Peyer's patch (tissue), 4 donors: ENCODE data around the gene KCNQ5. TPM values are rescaled to one million over a fixed set of nuclear protein-coding genes. Genes with fewer than 3 reads are reported as not detected.

Source experiments
- DNase-seq, 3 donors: peaks; one replicate each; pipeline ENCODE4 v3.0.0-alpha.2; 2017 to 2019
- H3K27ac ChIP-seq, 4 donors: fragments of 200-600 bp; sonication (generic); one replicate each; pipeline ENCODE4 v1.5.1; 2016 to 2019
- H3K27me3 ChIP-seq, 2 donors: fragments of 200-600 bp; sonication (generic); one replicate each; pipeline ENCODE4 v1.5.1; 2019
- H3K36me3 ChIP-seq, 3 donors: fragments of 200-600 bp; sonication (generic); one replicate each; pipeline ENCODE4 v1.5.1; 2016 to 2019
- H3K4me1 ChIP-seq, 4 donors: fragments of 200-600 bp; sonication (generic); one replicate each; pipeline ENCODE4 v1.5.1; 2016 to 2019
- H3K4me3 ChIP-seq, 4 donors: fragments of 200-600 bp; sonication (generic); 1 replicate in 3 of 4; 2 replicates in 1 of 4; pipeline ENCODE4 v1.5.1; 2016 to 2019; ENCODE audit warnings: mild to moderate bottlenecking in 1 of 4
- H3K9me3 ChIP-seq, 4 donors: fragments of 200-600 bp; sonication (generic); one replicate each; pipeline ENCODE4 v1.5.1; 2016 to 2019; ENCODE audit warnings: mild to moderate bottlenecking in 1 of 4
- CTCF ChIP-seq, 6 experiments: fragments of 450-650 bp in 4 of 6; fragments of 200-600 bp in 2 of 6; sonication (generic) in 1 of 6; IDR thresholded peaks; one replicate each; pipeline ENCODE4 v1.5.1; 2017 to 2019; ENCODE audit warnings: antibody characterized with exemption in 6 of 6, mild to moderate bottlenecking in 3 of 6, moderate library complexity in 1 of 6
- POLR2A ChIP-seq, 2 donors: fragments of 450-650 bp; IDR thresholded peaks; one replicate each; pipeline ENCODE4 v1.5.1; 2017; ENCODE audit warnings: antibody characterized with exemption in 2 of 2, mild to moderate bottlenecking in 2 of 2, moderate library complexity in 2 of 2
- total RNA-seq, 4 donors: library from RNA; depleted of rRNA; stranded (reverse); fragments of >200 nt; gene quantifications; one replicate each; pipeline ENCODE4 v1.1.0, GENCODE V29; 2016

Gene KCNQ5
- total RNA-seq, 4 donors from 2014 or later = 0.27 to 5.0 (median 0.38) TPM; not detected in 1

DNA sequence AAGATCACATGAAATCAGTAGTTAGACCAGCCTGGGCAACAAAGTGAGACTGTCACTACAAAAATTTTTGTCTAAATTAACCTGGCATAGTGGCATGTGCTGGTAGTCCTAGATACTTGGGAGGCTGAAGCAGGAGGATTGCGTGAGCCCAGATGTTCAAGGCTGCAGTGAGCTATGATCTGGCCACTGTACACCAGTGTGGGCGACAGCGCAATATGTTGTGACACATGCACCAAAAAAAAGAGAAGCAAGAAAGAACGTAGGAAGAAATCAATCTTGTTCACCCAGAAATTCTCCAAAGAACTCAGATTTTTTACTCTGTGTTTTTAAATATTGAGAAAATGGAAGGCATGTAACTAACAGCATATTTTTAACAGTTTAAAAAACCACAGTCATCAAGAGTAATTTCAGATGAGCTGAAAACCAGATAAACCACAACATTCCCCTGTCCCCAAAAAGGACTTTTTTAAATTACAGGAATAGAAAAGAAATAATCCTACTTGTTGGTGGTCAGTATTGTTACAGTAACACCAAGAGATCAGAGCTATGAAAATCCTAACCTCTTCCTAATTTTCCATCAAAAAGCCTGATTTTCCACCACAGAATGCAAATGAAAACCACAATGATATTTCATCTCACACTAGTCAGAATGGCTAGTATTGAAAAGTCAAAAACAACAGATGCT is 363.3 kb downstream of the KCNQ5 start:
- Histone ChIP-seq H3K4me1 (no peaks in the 10 kb centered on the region), H3K36me3 (no peaks in the 10 kb centered on the region), H3K4me3 (no peak overlapping the region), H3K9me3 (no peaks in the 10 kb centered on the region), H3K27me3 (no peaks in the 10 kb centered on the region), H3K27ac (no peak overlapping the region)
- TF ChIP-seq CTCF (IDR thresholded peaks at IDR 0.05) (no peak), POLR2A (IDR thresholded peaks at IDR 0.05) (no peak)
- no peak for DNase-seq

DNA sequence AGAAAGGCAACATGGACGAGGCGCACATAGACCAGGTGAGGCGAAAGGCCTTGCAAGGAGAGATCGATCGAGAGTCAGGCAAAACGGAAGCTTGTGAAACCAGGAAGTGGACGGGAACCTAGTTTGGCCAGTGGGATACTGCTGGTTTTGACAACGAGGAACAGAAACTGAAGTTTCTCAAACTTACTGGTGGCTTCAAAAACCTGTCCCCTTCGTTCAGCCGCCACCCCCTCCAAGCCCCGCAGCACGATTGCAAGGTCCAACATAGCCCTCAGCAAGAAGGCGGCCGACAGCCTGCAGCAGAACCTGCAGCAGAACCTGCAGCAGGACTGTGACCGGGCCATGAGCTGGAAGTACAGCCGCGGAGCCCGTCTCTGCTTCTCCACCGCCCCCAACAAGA is 365.4 kb downstream of the KCNQ5 start:
- Histone ChIP-seq H3K27me3 (no peaks in the 10 kb centered on the region), H3K27ac (no peak overlapping the region), H3K4me1 (no peaks in the 10 kb centered on the region), H3K36me3 (no peaks in the 10 kb centered on the region), H3K4me3 (no peak overlapping the region), H3K9me3 (no peaks in the 10 kb centered on the region)
- TF ChIP-seq POLR2A (IDR thresholded peaks at IDR 0.05) = no peak
- TF ChIP-seq CTCF (IDR thresholded peaks at IDR 0.05) = no peak
- no peak for DNase-seq

GRCh38 chr6:72999995-73000394 is 378.1 kb downstream of the KCNQ5 start:
- no peak overlapping the region for H3K27ac ChIP-seq
- TF ChIP-seq CTCF (IDR thresholded peaks at IDR 0.05) = no peak
- TF ChIP-seq POLR2A (IDR thresholded peaks at IDR 0.05) = no peak
- H3K4me1 ChIP-seq = no peaks in the 10 kb centered on the region
- H3K36me3 ChIP-seq = no peaks in the 10 kb centered on the region
- no peaks in the 10 kb centered on the region for H3K9me3 ChIP-seq
- H3K27me3 ChIP-seq = no peaks in the 10 kb centered on the region
- H3K4me3 ChIP-seq = no peak overlapping the region
- no peak for DNase-seq

DNA sequence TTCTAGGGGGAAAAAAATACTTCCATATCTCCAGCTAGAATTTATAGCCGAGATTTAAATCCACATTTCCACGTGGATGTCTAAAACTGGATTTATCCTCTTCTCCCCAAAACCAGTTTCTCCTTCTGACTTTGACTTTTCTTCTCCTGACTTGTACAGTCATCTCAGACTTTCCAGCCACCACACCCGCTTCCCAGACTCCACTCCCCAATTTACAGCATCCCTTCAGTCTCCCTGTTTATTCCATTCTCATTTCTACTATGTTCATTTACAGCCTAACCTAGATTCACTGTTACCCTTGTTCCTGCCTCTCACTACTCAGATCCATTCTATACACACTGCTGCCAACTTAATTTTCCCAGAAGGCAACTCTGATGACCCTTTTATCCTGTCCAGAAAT is 378.6 kb downstream of the KCNQ5 start:
- no peak overlapping the region for H3K4me3 ChIP-seq
- no peak for DNase-seq
- no peaks in the 10 kb centered on the region for H3K4me1 ChIP-seq
- H3K9me3 ChIP-seq = no peaks in the 10 kb centered on the region
- no peaks in the 10 kb centered on the region for H3K27me3 ChIP-seq
- H3K36me3 ChIP-seq = no peaks in the 10 kb centered on the region
- H3K27ac ChIP-seq = no peak overlapping the region
- TF ChIP-seq POLR2A (IDR thresholded peaks at IDR 0.05) (no peak), CTCF (IDR thresholded peaks at IDR 0.05) (no peak)

- Histone ChIP-seq H3K36me3 (no peaks in the 10 kb centered on the region), H3K27ac (no peak overlapping the region), H3K4me1 (no peaks in the 10 kb centered on the region), H3K9me3 (no peaks in the 10 kb centered on the region), H3K27me3 (no peaks in the 10 kb centered on the region), H3K4me3 (no peak overlapping the region)
- DNase-seq = no peak
- no peak for TF ChIP-seq POLR2A (IDR thresholded peaks at IDR 0.05)
- TF ChIP-seq CTCF (IDR thresholded peaks at IDR 0.05) = no peak
These were observed 380.7 kb downstream of the KCNQ5 start for GRCh38 chr6:73002588-73002987.

- no peak for TF ChIP-seq POLR2A (IDR thresholded peaks at IDR 0.05)
- TF ChIP-seq CTCF (IDR thresholded peaks at IDR 0.05) = no peak
- Histone ChIP-seq H3K36me3 (no peaks in the 10 kb centered on the region), H3K27me3 (no peaks in the 10 kb centered on the region), H3K4me1 (no peaks in the 10 kb centered on the region), H3K27ac (no peak overlapping the region), H3K9me3 (no peaks in the 10 kb centered on the region), H3K4me3 (no peak overlapping the region)
- no peak for DNase-seq
These were observed 381.4 kb downstream of the KCNQ5 start for GRCh38 chr6:73003302-73003701.
